Airway epithelial cell (primary cell): ENCODE results near the gene NMT2. TPM values are rescaled to one million over a fixed set of nuclear protein-coding genes. Genes with fewer than 3 reads are reported as not detected.

Experiments
- total RNA-seq: library from RNA; depleted of rRNA; stranded (reverse); fragments of >200 nt; gene quantifications from 2 replicates; pipeline ENCODE4 v1.2.3, GENCODE V29; 2015

Gene NMT2
- total RNA-seq, result 9.4 and 11.4 TPM in 2 replicates

DNA sequence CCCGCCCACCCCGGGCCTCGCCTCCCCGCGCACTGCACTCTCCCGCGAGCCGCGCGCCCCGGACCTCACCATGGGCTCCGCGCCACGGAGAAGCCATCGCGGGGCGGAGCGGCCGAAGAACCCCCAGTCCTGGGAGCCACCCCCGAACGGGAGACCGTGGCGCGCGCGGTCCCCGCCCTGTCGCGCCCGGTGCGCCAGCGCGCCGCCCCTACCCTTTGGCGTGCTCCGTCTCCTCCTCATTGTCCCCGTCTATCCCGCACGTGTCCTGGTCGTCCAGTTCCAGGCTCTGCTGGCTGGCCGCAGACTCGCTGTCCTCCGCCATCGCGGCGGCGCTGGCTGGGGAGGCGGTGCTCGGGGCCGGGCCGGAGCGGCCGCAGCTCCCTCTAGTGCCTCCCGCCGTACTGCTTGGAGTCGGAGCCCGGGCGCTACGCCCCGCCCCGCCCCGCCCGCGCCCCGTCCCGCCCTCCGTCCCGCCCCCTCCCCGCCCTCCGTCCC, at the start of gene NMT2:
Gene NMT2, minus strand, starts transcription at position 403 of the 495 bp plus-strand sequence. Its CDS starts 81 bp downstream, at position 322.

DNA sequence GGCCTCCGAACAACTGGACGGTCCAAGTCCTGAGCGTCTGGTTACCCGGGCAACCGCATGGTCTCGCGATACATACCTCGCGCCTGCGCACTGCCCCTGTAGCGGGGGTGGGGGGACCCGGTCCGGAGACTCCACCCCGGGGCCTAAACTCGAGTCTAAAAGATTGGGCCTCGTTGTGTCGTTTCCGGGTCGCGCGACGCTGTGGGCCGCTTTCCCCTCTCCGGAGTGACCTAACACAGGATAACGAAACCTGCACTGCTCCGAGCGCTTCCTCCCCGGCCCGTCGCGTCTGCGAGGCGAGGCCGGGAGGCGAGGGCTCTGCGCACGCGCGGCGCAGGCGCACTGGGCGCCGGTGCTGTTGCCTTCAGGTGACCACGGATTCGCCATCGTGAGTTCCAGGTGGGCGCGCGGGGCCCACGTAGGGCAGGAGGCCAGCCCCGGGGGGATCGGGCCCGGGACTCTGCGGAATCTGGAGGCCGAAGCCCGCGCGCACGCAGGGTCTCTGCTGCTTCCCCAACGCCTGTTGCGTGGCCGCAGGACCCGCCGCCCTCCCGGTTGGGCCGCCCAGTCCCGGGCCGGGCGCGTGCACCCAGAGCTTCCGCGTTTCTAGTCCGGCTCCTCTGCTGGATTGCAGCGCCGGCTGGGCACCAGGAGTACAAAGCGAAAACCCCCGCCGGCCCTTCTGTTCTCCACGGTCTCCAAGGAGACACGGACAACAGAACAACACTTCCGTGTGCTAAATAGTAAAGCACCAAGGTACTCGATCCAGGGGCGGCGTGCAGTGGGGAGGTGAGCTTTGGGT, 71.3 kb downstream of the NMT2 start, which contains the start of gene RPP38:
Gene RPP38, plus strand, starts transcription at position 345 of the 802 bp plus-strand sequence. CDS start 5,960 bp downstream, outside the sequence.

GRCh38 chr10:15088428-15089261, 79.8 kb downstream of the NMT2 start, which contains the start of gene ACBD7:
ACBD7 (minus strand) TSS chr10:15088776; CDS start chr10:15088728, 48 bp downstream.

Other genes with a start within 250 kb of the NMT2 start
- 7.4 and 7.6 TPM in 2 replicates for gene DCLRE1C, start 214.6 kb downstream of the NMT2 start, total RNA-seq
- not detected in 2 replicates for gene MEIG1, start 209.3 kb downstream of the NMT2 start, total RNA-seq
- 0.09 TPM in 1 of 2 replicates, not detected in the other for gene OLAH, start 124.8 kb downstream of the NMT2 start, total RNA-seq
- 0.28 and 0.74 TPM in 2 replicates for gene ACBD7, start 79.9 kb downstream of the NMT2 start, total RNA-seq
- gene RPP38, start 71.3 kb downstream of the NMT2 start, total RNA-seq, result 13.1 and 20.0 TPM in 2 replicates
- gene FAM171A1, start 202.6 kb upstream of the NMT2 start, total RNA-seq, result 8.3 and 11.4 TPM in 2 replicates